Skeletal muscle cell (primary cell): ENCODE results near the gene ANKAR.
"Not testable (repeated sequence)": the region's sequence is repeated elsewhere in the genome, so short reads cannot be mapped to it uniquely, and the experiment has no call there.

Source experiments
- DNase-seq: peaks from one replicate; pipeline ENCODE4 v3.0.0-alpha.2; 2010; ENCODE audit warnings: low read depth
- H3K4me3 ChIP-seq: 2 replicates; pipeline ENCODE4 v1.5.1; 2011; ENCODE audit warnings: low read depth, mild to moderate bottlenecking, control low read depth, low read length, moderate library complexity

ANKAR gene

GRCh38 chr2:189674374-189675112, at the start of gene ANKAR:
TSS of gene ANKAR (plus strand) at chr2:189674670. CDS start at chr2:189676491, 1,821 bp downstream.
- H3K4me3 ChIP-seq, result peak within 1 kb of the TSS; percentile 68
- peak; percentile 70 for DNase-seq

GRCh38 chr2:189625636-189626035, 48.8 kb upstream of the ANKAR start:
- DNase-seq, result no peak
- H3K4me3 ChIP-seq, result no peak overlapping the region

GRCh38 chr2:189627789-189628188, 46.7 kb upstream of the ANKAR start:
- no peak for DNase-seq
- H3K4me3 ChIP-seq, result no peak overlapping the region

- no peak overlapping the region for H3K4me3 ChIP-seq
- no peak for DNase-seq
These were observed 45.5 kb upstream of the ANKAR start for GRCh38 chr2:189628817-189629530.

GRCh38 chr2:189629531-189630453, 44.7 kb upstream of the ANKAR start:
- no peak overlapping the region for H3K4me3 ChIP-seq
- no peak for DNase-seq

- DNase-seq, result no peak
- H3K4me3 ChIP-seq, result no peak overlapping the region
These were observed 42.6 kb upstream of the ANKAR start for GRCh38 chr2:189631849-189632248.

GRCh38 chr2:189633392-189633811, 41.1 kb upstream of the ANKAR start:
- no peak overlapping the region for H3K4me3 ChIP-seq
- no peak for DNase-seq

- DNase-seq, result no peak
- H3K4me3 ChIP-seq, result no peak overlapping the region
These were observed 39.1 kb upstream of the ANKAR start for GRCh38 chr2:189635353-189635752.

- no peak overlapping the region for H3K4me3 ChIP-seq
- DNase-seq, result no peak
These were observed 36.0 kb upstream of the ANKAR start for GRCh38 chr2:189638301-189639006.

GRCh38 chr2:189639007-189639609, 35.4 kb upstream of the ANKAR start:
- DNase-seq, result no peak

GRCh38 chr2:189641002-189641401, 33.5 kb upstream of the ANKAR start:
- H3K4me3 ChIP-seq, result no peak overlapping the region
- DNase-seq, result no peak

More at GRCh38 chr2:189639007-189639609, 35.4 kb upstream of the ANKAR start:
- no peak overlapping the region for H3K4me3 ChIP-seq

- DNase-seq, result no peak
- no peak overlapping the region for H3K4me3 ChIP-seq
These were observed 32.9 kb upstream of the ANKAR start for GRCh38 chr2:189641590-189641989.

- DNase-seq, result no peak
- no peak overlapping the region for H3K4me3 ChIP-seq
These were observed 27.9 kb upstream of the ANKAR start for GRCh38 chr2:189646521-189646920.

GRCh38 chr2:189648846-189649509, 25.5 kb upstream of the ANKAR start:
- no peak overlapping the region for H3K4me3 ChIP-seq
- no peak for DNase-seq

GRCh38 chr2:189651284-189651683, 23.2 kb upstream of the ANKAR start:
- H3K4me3 ChIP-seq, result no peak overlapping the region

GRCh38 chr2:189653464-189653863, 21.0 kb upstream of the ANKAR start:
- H3K4me3 ChIP-seq, DNase-seq: not testable (repeated sequence)

More at GRCh38 chr2:189651284-189651683, 23.2 kb upstream of the ANKAR start:
- no peak for DNase-seq

- no peak for DNase-seq
- no peak overlapping the region for H3K4me3 ChIP-seq
These were observed 19.8 kb upstream of the ANKAR start for GRCh38 chr2:189654641-189655040.

GRCh38 chr2:189657867-189658266, 16.6 kb upstream of the ANKAR start:
- no peak overlapping the region for H3K4me3 ChIP-seq
- no peak for DNase-seq
